Measurements from ENCODE around the gene BRD4.

- TF ChIP-seq SUZ12 (IDR thresholded peaks at IDR 0.05; ENCODE audit: unreplicated experiment) (no peak), WRNIP1 (IDR thresholded peaks at IDR 0.05; ENCODE audit: borderline replicate concordance, low read depth, low read length) (no peak), GABPA (IDR thresholded peaks at IDR 0.05; ENCODE audit: low read depth) (no peak), CTCF (IDR thresholded peaks at IDR 0.05 in 2 of 3, conservative IDR thresholded peaks at IDR 0.05 in 1 of 3; ENCODE audit: control insufficient read depth in 2 of 3, extremely low read depth in 1 of 3, insufficient read depth in 1 of 3, low read depth in 3 of 3, low read length in 3 of 3) (no peak), POLR2AphosphoS5 (IDR thresholded peaks at IDR 0.05; ENCODE audit: low read length) (no peak), ZBTB33 (IDR thresholded peaks at IDR 0.05) (no peak), MAX (IDR thresholded peaks at IDR 0.05; ENCODE audit: low read depth, low read length) (no peak), USF1 (IDR thresholded peaks at IDR 0.05; ENCODE audit: borderline replicate concordance, extremely low read length, insufficient read depth, low read depth, low read length) (no peak), IKZF2 (IDR thresholded peaks at IDR 0.05) (no peak), NFIC (IDR thresholded peaks at IDR 0.05; ENCODE audit: low read depth, low read length) (no peak), EP300 (IDR thresholded peaks at IDR 0.05; ENCODE audit: borderline replicate concordance in 1 of 2, control insufficient read depth in 1 of 2, low read depth in 2 of 2, low read length in 2 of 2) (no peak)
These were observed 66.5 kb downstream of the BRD4 start for GRCh38 chr19:15265850-15266248.
